Ishikawa (cell line): ENCODE results near the gene SLAMF1.

ENCODE experiments used
- CEBPB ChIP-seq: IDR thresholded peaks from 2 replicates; pipeline ENCODE4 v1.6.1; 2012
- EP300 ChIP-seq: IDR thresholded peaks from 2 replicates; pipeline ENCODE4 v1.6.1; 2012; ENCODE audit warnings: borderline replicate concordance
- MAX ChIP-seq: IDR thresholded peaks from 2 replicates; pipeline ENCODE4 v1.6.1; 2012
- NFIC ChIP-seq: IDR thresholded peaks from 2 replicates; pipeline ENCODE4 v1.6.1; 2012

GRCh38 chr1:160618327-160618726 is 28.5 kb downstream of the SLAMF1 start:
- no peak for TF ChIP-seq EP300
- no peak for TF ChIP-seq CEBPB
- TF ChIP-seq NFIC = no peak
- no peak for TF ChIP-seq MAX
